H9 (cell line): ENCODE data around the gene CCDC7. TPM values are rescaled to one million over a fixed set of nuclear protein-coding genes. Genes with fewer than 3 reads are reported as not detected.

Source experiments
- DNase-seq: peaks from one replicate; pipeline ENCODE4 v3.0.0-alpha.2; 2017
- H2AFZ ChIP-seq: one replicate; pipeline ENCODE4 v1.6.1; 2013; ENCODE audit warnings: mild to moderate bottlenecking, low read length, control low read depth, moderate library complexity
- H2AK5ac ChIP-seq: 2 replicates; pipeline ENCODE4 v1.6.1; 2013; ENCODE audit warnings: low read length, control low read depth, mixed read lengths; ENCODE audit not compliant: insufficient read length
- H2BK120ac ChIP-seq: one replicate; pipeline ENCODE4 v1.6.1; 2013; ENCODE audit warnings: low read depth, mild to moderate bottlenecking, low read length, control low read depth, inconsistent platforms; ENCODE audit not compliant: poor library complexity, severe bottlenecking
- H2BK12ac ChIP-seq: 2 replicates; pipeline ENCODE4 v1.6.1; 2013; ENCODE audit warnings: low read length, control low read depth, mixed read lengths, low read depth; ENCODE audit not compliant: insufficient read length
- H2BK15ac ChIP-seq: 2 replicates; pipeline ENCODE4 v1.6.1; 2013; ENCODE audit warnings: low read depth, low read length, control low read depth
- H2BK20ac ChIP-seq: one replicate; pipeline ENCODE4 v1.6.1; 2013; ENCODE audit warnings: low read depth, mild to moderate bottlenecking, low read length, control low read depth, inconsistent platforms; ENCODE audit not compliant: poor library complexity, severe bottlenecking
- H2BK5ac ChIP-seq: 2 replicates; pipeline ENCODE4 v1.6.1; 2013; ENCODE audit warnings: low read length, control low read depth, mixed read lengths; ENCODE audit not compliant: insufficient read length
- H3K14ac ChIP-seq: 2 replicates; pipeline ENCODE4 v1.6.1; 2013; ENCODE audit warnings: low read length, control low read depth; ENCODE audit not compliant: insufficient read depth
- H3K18ac ChIP-seq: 2 replicates; pipeline ENCODE4 v1.6.1; 2013; ENCODE audit warnings: low read depth, mild to moderate bottlenecking, mixed read lengths, low read length, control low read depth; ENCODE audit not compliant: insufficient read length
- H3K23ac ChIP-seq: 2 replicates; pipeline ENCODE4 v1.6.1; 2013; ENCODE audit warnings: low read length, control low read depth, mixed read lengths, low read depth; ENCODE audit not compliant: insufficient read length
- H3K23me2 ChIP-seq: 2 replicates; pipeline ENCODE4 v1.6.1; 2013; ENCODE audit warnings: low read depth, mild to moderate bottlenecking, mixed read lengths, low read length, control low read depth; ENCODE audit not compliant: insufficient read length, poor library complexity, severe bottlenecking
- H3K27ac ChIP-seq: 2 replicates; pipeline ENCODE4 v1.5.1; 2013; ENCODE audit warnings: low read length, control low read depth, mixed read lengths, low read depth; ENCODE audit not compliant: insufficient read length
- H3K27me3 ChIP-seq: 2 replicates; pipeline ENCODE4 v1.6.1; 2013; ENCODE audit warnings: low read length, control low read depth, inconsistent platforms; ENCODE audit not compliant: insufficient read depth
- H3K4ac ChIP-seq: 2 replicates; pipeline ENCODE4 v1.6.1; 2013; ENCODE audit warnings: low read depth, mild to moderate bottlenecking, control low read depth, inconsistent platforms, low read length, moderate library complexity
- H3K4me1 ChIP-seq: 2 replicates; pipeline ENCODE4 v1.6.1; 2013; ENCODE audit warnings: low read length, control low read depth, inconsistent platforms; ENCODE audit not compliant: insufficient read depth
- H3K4me2 ChIP-seq: 2 replicates; pipeline ENCODE4 v1.6.1; 2013; ENCODE audit warnings: low read length, control low read depth, mixed read lengths; ENCODE audit not compliant: insufficient read length, insufficient read depth
- H3K56ac ChIP-seq: 2 replicates; pipeline ENCODE4 v1.6.1; 2013; ENCODE audit warnings: low read depth, mild to moderate bottlenecking, mixed read lengths, low read length, control low read depth; ENCODE audit not compliant: insufficient read length
- H3K79me1 ChIP-seq: 2 replicates; pipeline ENCODE4 v1.6.1; 2013; ENCODE audit warnings: low read depth, mild to moderate bottlenecking, moderate library complexity, low read length, control low read depth, inconsistent platforms; ENCODE audit not compliant: insufficient read depth, poor library complexity, severe bottlenecking
- H3K79me2 ChIP-seq: 2 replicates; pipeline ENCODE4 v1.6.1; 2013; ENCODE audit warnings: low read length, control low read depth, inconsistent platforms; ENCODE audit not compliant: insufficient read depth
- H3K9ac ChIP-seq: 2 replicates; pipeline ENCODE4 v1.6.1; 2013; ENCODE audit warnings: low read length, control low read depth, mixed read lengths; ENCODE audit not compliant: insufficient read length; ENCODE audit errors: extremely low read depth
- H3K9me3 ChIP-seq: one replicate; pipeline ENCODE4 v1.6.1; 2013; ENCODE audit warnings: low read depth, low read length, inconsistent platforms; ENCODE audit not compliant: control insufficient read depth
- H3T11ph ChIP-seq: one replicate; pipeline ENCODE4 v1.6.1; 2013; ENCODE audit warnings: mild to moderate bottlenecking, low read length, control low read depth, inconsistent platforms
- H4K20me1 ChIP-seq: one replicate; pipeline ENCODE4 v1.6.1; 2013; ENCODE audit not compliant: control insufficient read depth, insufficient read length, insufficient read depth
- H4K5ac ChIP-seq: 2 replicates; pipeline ENCODE4 v1.6.1; 2013; ENCODE audit warnings: low read depth, mild to moderate bottlenecking, mixed read lengths, low read length, control low read depth; ENCODE audit not compliant: insufficient read length
- H4K8ac ChIP-seq: replicated peaks from 2 replicates; pipeline ENCODE4 v1.6.1; 2013; ENCODE audit warnings: low read length, control low read depth, mixed read lengths, low read depth; ENCODE audit not compliant: insufficient read length
- H4K91ac ChIP-seq: 2 replicates; pipeline ENCODE4 v1.6.1; 2013; ENCODE audit warnings: low read depth, mild to moderate bottlenecking, moderate library complexity, mixed read lengths, low read length, control low read depth; ENCODE audit not compliant: insufficient read length
- H3K27ac Mint-ChIP-seq, 3 experiments: 2 replicates in 2 of 3; 3 replicates in 1 of 3; pipeline ENCODE4 v1.8.0; 2020 to 2021; ENCODE audit warnings: mixed read lengths in 3 of 3, mild to moderate bottlenecking in 1 of 3, moderate library complexity in 1 of 3
- H3K27me3 Mint-ChIP-seq: 2 replicates; pipeline ENCODE4 v1.8.0; 2021; ENCODE audit warnings: low read depth, mild to moderate bottlenecking, moderate library complexity, mixed read lengths
- H3K36me3 Mint-ChIP-seq, 3 experiments: 2 replicates in 2 of 3; 3 replicates in 1 of 3; pipeline ENCODE4 v1.8.0; 2020 to 2021; ENCODE audit warnings: low read depth in 3 of 3, mixed read lengths in 3 of 3; ENCODE audit not compliant: insufficient read depth in 1 of 3
- H3K4me1 Mint-ChIP-seq, 2 experiments: 2 replicates each; pipeline ENCODE4 v1.8.0; 2020; ENCODE audit warnings: mixed read lengths in 2 of 2
- H3K4me3 Mint-ChIP-seq, 2 experiments: 2 replicates in 1 of 2; 3 replicates in 1 of 2; pipeline ENCODE4 v1.8.0; 2020 to 2021; ENCODE audit warnings: mild to moderate bottlenecking in 2 of 2, mixed read lengths in 2 of 2, moderate library complexity in 1 of 2
- H3K9me3 Mint-ChIP-seq, 2 experiments: 2 replicates in 1 of 2; 3 replicates in 1 of 2; pipeline ENCODE4 v1.8.0; 2020; ENCODE audit warnings: mild to moderate bottlenecking in 2 of 2, mixed read lengths in 2 of 2, moderate library complexity in 1 of 2
- CTCF ChIP-seq: fragments of 200-600 bp; sonication (generic); conservative IDR thresholded peaks from 3 replicates; pipeline ENCODE4 v1.8.0; 2021; ENCODE audit warnings: antibody characterized with exemption, mild to moderate bottlenecking
- WGBS: extraction: QIAGEN DNeasy Blood & Tissue Kit; methylation state at CpG from one replicate; pipeline ENCODE4 v1.1.7; 2013; ENCODE audit warnings: missing lambda C conversion rate, low lambda C conversion rate, mixed read lengths; ENCODE audit not compliant: insufficient read length; ENCODE audit errors: extremely low coverage; 5-methylcytosine and 5-hydroxymethylcytosine counted together
- total RNA-seq: library from RNA; stranded (reverse); gene quantifications from 2 replicates; pipeline ENCODE4 v1.2.1, GENCODE V29; 2021

Gene CCDC7
- total RNA-seq, 1 experiment from 2014 or later: 1.6 TPM

- peaks cover 48 to 51% of the 10 kb centered on the region in 2 experiments for H3K9me3 Mint-ChIP-seq
- H3K9ac ChIP-seq: no peak overlapping the region
These were observed 200.6 kb downstream of the CCDC7 start for GRCh38 chr10:32646535-32646934.

More at GRCh38 chr10:32646535-32646934, 200.6 kb downstream of the CCDC7 start:
- H3K4me3 Mint-ChIP-seq: no peak overlapping the region
- H3K56ac ChIP-seq: no peak overlapping the region
- no peak overlapping the region for H2BK120ac ChIP-seq
- H3K27ac ChIP-seq: no peak overlapping the region
- H4K5ac ChIP-seq: no peak overlapping the region
- H2AFZ ChIP-seq: no peak overlapping the region
- H3K23ac ChIP-seq: no peak overlapping the region
- no peaks in the 10 kb centered on the region for H3K4me1 ChIP-seq
- H3K4me2 ChIP-seq: no peak overlapping the region
- no peaks in the 10 kb centered on the region for H3K4me1 Mint-ChIP-seq
- H3K9me3 ChIP-seq: peaks cover 6% of the 10 kb centered on the region
- H4K8ac ChIP-seq: no peak overlapping the region
- WGBS: no CpG with 5 or more reads among the region's 1 CpG
- no peak overlapping the region for H3K4ac ChIP-seq
- H3T11ph ChIP-seq: no peak overlapping the region
- no peak overlapping the region for H3K18ac ChIP-seq
- no peaks in the 10 kb centered on the region for H3K79me1 ChIP-seq
- H3K27me3 ChIP-seq: no peaks in the 10 kb centered on the region
- H4K91ac ChIP-seq: no peak overlapping the region
- H4K20me1 ChIP-seq: no peaks in the 10 kb centered on the region
- H3K36me3 Mint-ChIP-seq: peaks cover 6 to 12% (median 9%) of the 10 kb centered on the region in 3 experiments; a peak in 6 of 7 replicates
- H2AK5ac ChIP-seq: no peak overlapping the region
- H2BK5ac ChIP-seq: no peak overlapping the region
- TF ChIP-seq CTCF: no peak
- H3K27ac Mint-ChIP-seq: no peak overlapping the region
- no peak overlapping the region for H2BK20ac ChIP-seq
- no peaks in the 10 kb centered on the region; the same call in none of the 2 replicates for H3K27me3 Mint-ChIP-seq
- H2BK15ac ChIP-seq: no peak overlapping the region
- H3K14ac ChIP-seq: no peak overlapping the region
- DNase-seq: no peak
- H2BK12ac ChIP-seq: no peak overlapping the region
- no peaks in the 10 kb centered on the region for H3K79me2 ChIP-seq
- H3K23me2 ChIP-seq: no peaks in the 10 kb centered on the region
